ENCODE results near the gene PNMA8A. TPM values are rescaled to one million over a fixed set of nuclear protein-coding genes. Genes with fewer than 3 reads are reported as not detected.

The PNMA8A gene
- total and polyA plus RNA-seq, 2 donors (not counting 1 experiment from before 2014, with no cell fraction given): not detected

GRCh38 chr19:46460981-46461380, 10.4 kb downstream of the PNMA8A start:
- TF ChIP-seq EZH2 (IDR thresholded peaks at IDR 0.05; ENCODE audit: borderline replicate concordance, insufficient read depth, low read depth, low read length, poor library complexity, severe bottlenecking) (no peak), CTCF (IDR thresholded peaks at IDR 0.05) (no peak)
- intact Hi-C loops (cut with micrococcal nuclease): no loop called here
- Mint-ChIP-seq H3K27ac (no peak overlapping the region), H3K9me3 (ENCODE audit: insufficient read depth) (no peaks in the 10 kb centered on the region), H3K4me3 (no peak overlapping the region), H3K4me1 (no peaks in the 10 kb centered on the region), H3K27me3 (peaks cover 21% of the 10 kb centered on the region)
- no peak overlapping the region for H3K9ac ChIP-seq (ENCODE audit: low read length)
- POLR2A ChIA-PET: no interaction called here
- no peaks in the 10 kb centered on the region for H3K79me2 ChIP-seq (ENCODE audit: control insufficient read depth, insufficient read depth, low read length)
- H3K36me3 ChIP-seq (replicated peaks in 1 of 2; ENCODE audit: control extremely low read depth in 1 of 2, control insufficient read depth in 1 of 2, extremely low read depth in 1 of 2, insufficient read depth in 2 of 2, low read length in 1 of 2): no peaks in the 10 kb centered on the region
- no peak overlapping the region for H3K4me3 ChIP-seq (ENCODE audit: control extremely low read depth in 1 of 5, extremely low read depth in 1 of 5, insufficient read depth in 1 of 5, low read depth in 2 of 5, low read length in 4 of 5)
- no peak for DNase-seq
- H3K4me2 ChIP-seq (replicated peaks; ENCODE audit: low read depth, low read length, poor library complexity, severe bottlenecking): no peak overlapping the region
- CTCF ChIA-PET: interaction anchor here (0.7 kb wide), 1 partner anchor 22 kb away, joined by 4 read pairs; no protein-coding TSS in a partner anchor
- no peak overlapping the region for H3K27ac ChIP-seq (ENCODE audit: low read length in 2 of 2)
- H4K20me1 ChIP-seq (ENCODE audit: control insufficient read depth, insufficient read depth, low read length, poor library complexity, severe bottlenecking): no peaks in the 10 kb centered on the region
- H3K9me3 ChIP-seq (ENCODE audit: control extremely low read depth in 1 of 3, control insufficient read depth in 2 of 3, insufficient read depth in 1 of 3, low read length in 2 of 3): no peaks in the 10 kb centered on the region
- H3K27me3 ChIP-seq (replicated peaks in 1 of 4; ENCODE audit: control extremely low read depth in 1 of 4, control insufficient read depth in 3 of 4, insufficient read depth in 4 of 4, low read length in 3 of 4): peaks cover 0 to 2% (median 0%) of the 10 kb centered on the region in 4 experiments
- no peak for ATAC-seq (ENCODE audit: low read depth)
- WGBS (ENCODE audit: insufficient coverage): 88% methylated on average over 1 of the region's 1 CpG
- no peaks in the 10 kb centered on the region for H3K4me1 ChIP-seq (ENCODE audit: control insufficient read depth in 2 of 2, insufficient read depth in 2 of 2, low read length in 2 of 2)
- H2AFZ ChIP-seq (ENCODE audit: insufficient read depth, low read depth, low read length, poor library complexity, severe bottlenecking): no peak overlapping the region

- peaks cover 0 to 7% (median 0%) of the 10 kb centered on the region in 4 experiments for H3K27me3 ChIP-seq (replicated peaks in 1 of 4; ENCODE audit: control extremely low read depth in 1 of 4, control insufficient read depth in 3 of 4, insufficient read depth in 4 of 4, low read length in 3 of 4)
- no peak overlapping the region for H2AFZ ChIP-seq (ENCODE audit: insufficient read depth, low read depth, low read length, poor library complexity, severe bottlenecking)
- H3K27ac ChIP-seq (ENCODE audit: low read length in 2 of 2): no peak overlapping the region
- no peaks in the 10 kb centered on the region for H4K20me1 ChIP-seq (ENCODE audit: control insufficient read depth, insufficient read depth, low read length, poor library complexity, severe bottlenecking)
- ATAC-seq (ENCODE audit: low read depth) (no peak), DNase-seq (no peak)
- H3K4me2 ChIP-seq (replicated peaks; ENCODE audit: low read depth, low read length, poor library complexity, severe bottlenecking): no peak overlapping the region
- no peaks in the 10 kb centered on the region for H3K4me1 ChIP-seq (ENCODE audit: control insufficient read depth in 2 of 2, insufficient read depth in 2 of 2, low read length in 2 of 2)
- intact Hi-C loops (cut with micrococcal nuclease): no loop called here
- Mint-ChIP-seq H3K27me3 (peaks cover 17% of the 10 kb centered on the region), H3K27ac (no peak overlapping the region), H3K4me3 (no peak overlapping the region), H3K4me1 (no peaks in the 10 kb centered on the region), H3K9me3 (ENCODE audit: insufficient read depth) (no peaks in the 10 kb centered on the region)
- H3K9me3 ChIP-seq (ENCODE audit: control extremely low read depth in 1 of 3, control insufficient read depth in 2 of 3, insufficient read depth in 1 of 3, low read length in 2 of 3): peaks cover 0 to 3% (median 0%) of the 10 kb centered on the region in 3 donors
- CTCF ChIA-PET: no interaction called here
- 100% methylated on average over 1 of the region's 2 CpGs for WGBS (ENCODE audit: insufficient coverage)
- H3K9ac ChIP-seq (ENCODE audit: low read length): no peak overlapping the region
- no peaks in the 10 kb centered on the region for H3K79me2 ChIP-seq (ENCODE audit: control insufficient read depth, insufficient read depth, low read length)
- TF ChIP-seq EZH2 (IDR thresholded peaks at IDR 0.05; ENCODE audit: borderline replicate concordance, insufficient read depth, low read depth, low read length, poor library complexity, severe bottlenecking) (no peak), CTCF (IDR thresholded peaks at IDR 0.05) (no peak)
- H3K36me3 ChIP-seq (replicated peaks in 1 of 2; ENCODE audit: control extremely low read depth in 1 of 2, control insufficient read depth in 1 of 2, extremely low read depth in 1 of 2, insufficient read depth in 2 of 2, low read length in 1 of 2): no peaks in the 10 kb centered on the region
- POLR2A ChIA-PET: no interaction called here
- H3K4me3 ChIP-seq (ENCODE audit: control extremely low read depth in 1 of 5, extremely low read depth in 1 of 5, insufficient read depth in 1 of 5, low read depth in 2 of 5, low read length in 4 of 5): no peak overlapping the region
Observed at GRCh38 chr19:46460055-46460454, 11.3 kb downstream of the PNMA8A start.

Measured in B cell (primary cell).